Stimulated activated CD8-positive, alpha-beta memory T cell treated with anti-CD3 and anti-CD28 coated beads, Interleukin-4, amount 100 ng/mL, for 4 hours (primary cell): ENCODE results near the gene DHFR2.
A peak's percentile ranks its signal among the peaks of the same experiment; 100 is the strongest.
"Not testable (repeated sequence)": the region's sequence is repeated elsewhere in the genome, so short reads cannot be mapped to it uniquely, and the experiment has no call there.

ENCODE experiments used
- DNase-seq, 2 donors: peaks; one replicate each; pipeline ENCODE4 v3.0.0-alpha.2; 2020; ENCODE audit warnings: low read depth in 2 of 2, low spot score in 1 of 2

Gene DHFR2

GRCh38 chr3:94062513-94063404 lies at the start of gene DHFR2, which contains the start of gene NSUN3:
Gene DHFR2, minus strand, starts transcription at chr3:94062916. Its CDS starts 1,405 bp downstream, at chr3:94061511.
Gene NSUN3, plus strand, starts transcription at chr3:94063061. Its CDS starts 66 bp downstream, at chr3:94063127.
- peak; percentile 52 to 66 for DNase-seq

GRCh38 chr3:94110854-94111253 lies 48.1 kb upstream of the DHFR2 start:
- no peak for DNase-seq

GRCh38 chr3:94110232-94110631 lies 47.5 kb upstream of the DHFR2 start:
- not testable (repeated sequence) for DNase-seq

- no peak for DNase-seq
Measured at GRCh38 chr3:94106268-94106667, 43.6 kb upstream of the DHFR2 start.

- no peak for DNase-seq
Measured at GRCh38 chr3:94101860-94102259, 39.1 kb upstream of the DHFR2 start.

- DNase-seq, result no peak
Measured at GRCh38 chr3:94099311-94099710, 36.6 kb upstream of the DHFR2 start.

- DNase-seq, result no peak
Measured at GRCh38 chr3:94098452-94098851, 35.7 kb upstream of the DHFR2 start.

- DNase-seq, result no peak
Measured at GRCh38 chr3:94095111-94095510, 32.4 kb upstream of the DHFR2 start.

- DNase-seq, result no peak
Measured at GRCh38 chr3:94093151-94093550, 30.4 kb upstream of the DHFR2 start.

- DNase-seq, result no peak
Measured at GRCh38 chr3:94092086-94092485, 29.4 kb upstream of the DHFR2 start.

GRCh38 chr3:94089126-94089525 lies 26.4 kb upstream of the DHFR2 start:
- DNase-seq, result no peak

- DNase-seq, result no peak
Measured at GRCh38 chr3:94083261-94083660, 20.5 kb upstream of the DHFR2 start.

- no peak for DNase-seq
Measured at GRCh38 chr3:94082391-94082937, 19.7 kb upstream of the DHFR2 start.

GRCh38 chr3:94081884-94082283 lies 19.2 kb upstream of the DHFR2 start:
- DNase-seq, result no peak

GRCh38 chr3:94080552-94080951 lies 17.8 kb upstream of the DHFR2 start:
- not testable (repeated sequence) for DNase-seq

GRCh38 chr3:94076055-94076454 lies 13.3 kb upstream of the DHFR2 start:
- DNase-seq, result no peak

GRCh38 chr3:94071713-94072284 lies 9.1 kb upstream of the DHFR2 start:
- no peak for DNase-seq

GRCh38 chr3:94070341-94070911 lies 7.7 kb upstream of the DHFR2 start:
- DNase-seq, result no peak

GRCh38 chr3:94069194-94069813 lies 6.6 kb upstream of the DHFR2 start:
- no peak for DNase-seq

GRCh38 chr3:94066506-94067500 lies 4.1 kb upstream of the DHFR2 start:
- no peak for DNase-seq
